BLaER1 treated with 17β-estradiol and CSF1 and Interleukin-3, amounts not matched to agents 10 nM and 100 nM (cell line): ENCODE measurements around the gene PDE11A.

Source experiments
- H3K27ac ChIP-seq, 11 experiments: shearing (Covaris generic); formaldehyde crosslinking; 2 replicates each; pipeline ENCODE4 v1.8.1; 2022
- H3K27me3 ChIP-seq, 11 experiments: shearing (Covaris generic); formaldehyde crosslinking; 2 replicates each; pipeline ENCODE4 v1.8.1; 2022
- H3K36me3 ChIP-seq, 11 experiments: shearing (Covaris generic); formaldehyde crosslinking; 2 replicates each; pipeline ENCODE4 v1.8.1; 2022
- H3K4me1 ChIP-seq, 10 experiments: shearing (Covaris generic); formaldehyde crosslinking; 2 replicates each; pipeline ENCODE4 v1.8.1; 2022
- H3K4me2 ChIP-seq, 11 experiments: shearing (Covaris generic); formaldehyde crosslinking; 2 replicates each; pipeline ENCODE4 v1.8.1; 2022
- H3K4me3 ChIP-seq, 10 experiments: shearing (Covaris generic); formaldehyde crosslinking; 2 replicates each; pipeline ENCODE4 v1.8.1; 2022
- H3K9ac ChIP-seq, 11 experiments: shearing (Covaris generic); formaldehyde crosslinking; 2 replicates each; pipeline ENCODE4 v1.8.1; 2022
- H3K9me3 ChIP-seq, 11 experiments: shearing (Covaris generic); formaldehyde crosslinking; replicated peaks in 1 of 11; 2 replicates each; pipeline ENCODE4 v1.8.1; 2022
- H4K20me1 ChIP-seq, 11 experiments: shearing (Covaris generic); formaldehyde crosslinking; 2 replicates each; pipeline ENCODE4 v1.8.1; 2022
- Cebpa-rat ChIP-seq, 11 experiments: shearing (Covaris generic); IDR thresholded peaks; 2 replicates each; pipeline ENCODE4 v1.8.1; 2022

PDE11A gene

DNA sequence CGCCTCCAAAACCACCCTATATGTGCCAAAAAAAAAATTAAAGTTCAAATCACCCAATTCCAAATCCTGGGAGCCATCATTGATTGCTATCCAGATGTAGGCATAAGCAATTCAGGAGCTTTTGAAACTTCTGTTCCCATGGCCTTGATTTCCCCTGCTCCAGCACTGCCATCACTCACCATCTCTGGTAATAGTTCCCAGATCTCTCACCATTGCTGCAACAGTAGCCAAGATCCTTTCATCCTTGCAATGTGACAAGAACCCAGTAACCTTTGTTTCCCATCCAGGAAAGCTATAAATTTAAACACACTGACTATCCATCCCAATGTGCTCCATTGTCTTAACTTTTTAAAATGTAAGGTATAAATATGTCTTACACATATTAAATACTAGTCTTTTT, 155.4 kb downstream of the PDE11A start:
- Histone ChIP-seq H3K36me3 (no peaks in the 10 kb centered on the region), H3K4me1 (no peaks in the 10 kb centered on the region), H3K9me3 (no peaks in the 10 kb centered on the region), H4K20me1 (no peaks in the 10 kb centered on the region), H3K9ac (no peak overlapping the region), H3K4me2 (no peak overlapping the region), H3K27ac (no peak overlapping the region), H3K4me3 (no peak overlapping the region), H3K27me3 (no peaks in the 10 kb centered on the region)
- TF ChIP-seq Cebpa-rat (IDR thresholded peaks at IDR 0.05) = no peak

DNA sequence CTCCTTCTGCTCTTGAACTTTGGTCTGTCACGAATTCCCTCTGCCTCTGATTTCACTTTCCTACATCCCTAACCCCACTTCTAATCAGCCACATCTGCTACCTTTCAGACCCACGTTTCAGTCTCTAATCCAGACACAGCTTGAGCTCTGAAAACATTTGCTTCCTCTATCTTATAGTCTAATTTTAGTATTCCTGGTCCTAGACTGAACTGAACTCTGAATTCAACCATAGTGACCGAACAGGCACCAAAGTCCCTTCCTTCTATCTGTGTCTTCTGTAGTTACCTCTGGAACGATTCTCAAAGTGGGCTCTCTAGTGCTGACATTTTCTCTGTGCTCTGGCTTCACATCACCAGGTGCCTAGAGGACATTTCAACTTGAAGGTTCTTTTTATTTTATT, 156.2 kb downstream of the PDE11A start:
- Histone ChIP-seq H3K27ac (no peak overlapping the region), H3K9me3 (no peaks in the 10 kb centered on the region), H4K20me1 (no peaks in the 10 kb centered on the region), H3K4me1 (no peaks in the 10 kb centered on the region), H3K9ac (no peak overlapping the region), H3K36me3 (no peaks in the 10 kb centered on the region), H3K27me3 (no peaks in the 10 kb centered on the region), H3K4me2 (no peak overlapping the region), H3K4me3 (no peak overlapping the region)
- no peak for TF ChIP-seq Cebpa-rat (IDR thresholded peaks at IDR 0.05)

DNA sequence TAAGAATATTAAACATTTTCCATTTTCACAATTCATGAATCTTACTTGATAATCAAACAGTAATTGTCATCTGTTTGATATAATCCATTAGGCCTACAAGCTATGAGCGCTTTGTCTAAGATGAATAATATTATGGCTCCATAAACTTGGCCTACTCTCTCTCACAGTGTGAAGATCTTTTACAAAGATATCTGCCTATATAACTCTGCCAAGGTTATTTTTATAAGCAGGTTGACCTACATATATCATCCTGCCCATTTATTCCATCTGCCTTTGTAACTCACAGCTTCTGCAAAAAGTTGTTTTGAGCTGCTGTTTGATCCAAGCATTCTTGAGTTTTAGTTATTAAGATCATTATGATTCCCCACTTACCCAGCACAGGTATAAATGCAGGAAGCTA, 158.3 kb downstream of the PDE11A start:
- Histone ChIP-seq H3K4me3 (no peak overlapping the region), H3K27me3 (no peaks in the 10 kb centered on the region), H3K9ac (no peak overlapping the region), H3K4me1 (peaks cover 0 to under 1% (median 0%) of the 10 kb centered on the region in 10 experiments; a peak in 1 of 20 replicates), H4K20me1 (no peaks in the 10 kb centered on the region), H3K4me2 (no peak overlapping the region), H3K27ac (no peak overlapping the region), H3K9me3 (no peaks in the 10 kb centered on the region), H3K36me3 (no peaks in the 10 kb centered on the region)
- no peak for TF ChIP-seq Cebpa-rat (IDR thresholded peaks at IDR 0.05)

DNA sequence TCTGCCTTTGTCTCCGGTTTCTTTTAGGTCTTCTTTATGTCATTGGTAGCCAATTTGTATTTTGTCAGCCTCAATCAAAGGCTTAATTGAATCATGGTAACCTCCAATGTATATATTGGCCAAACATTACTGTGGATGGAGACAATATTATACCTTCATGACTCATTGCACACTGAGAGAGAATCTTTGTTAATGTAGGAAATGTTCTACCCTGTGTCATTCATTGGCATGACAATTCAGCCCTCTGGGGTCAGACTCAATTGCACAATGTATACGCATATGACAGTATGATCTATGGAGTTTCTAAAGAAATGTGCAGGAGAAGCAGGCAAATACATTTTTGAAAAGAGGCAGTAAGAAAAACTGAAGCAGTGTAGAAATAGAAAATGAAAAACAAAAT, 162.6 kb downstream of the PDE11A start:
- no peak overlapping the region for H3K4me2 ChIP-seq
- H3K4me3 ChIP-seq = no peak overlapping the region
- H3K27me3 ChIP-seq = no peaks in the 10 kb centered on the region
- no peaks in the 10 kb centered on the region for H4K20me1 ChIP-seq
- no peaks in the 10 kb centered on the region for H3K36me3 ChIP-seq
- no peak overlapping the region for H3K9ac ChIP-seq
- peaks cover 8 to 24% (median 16%) of the 10 kb centered on the region in 10 experiments for H3K4me1 ChIP-seq
- H3K27ac ChIP-seq = no peak overlapping the region
- H3K9me3 ChIP-seq = no peaks in the 10 kb centered on the region
- no peak for TF ChIP-seq Cebpa-rat (IDR thresholded peaks at IDR 0.05)

DNA sequence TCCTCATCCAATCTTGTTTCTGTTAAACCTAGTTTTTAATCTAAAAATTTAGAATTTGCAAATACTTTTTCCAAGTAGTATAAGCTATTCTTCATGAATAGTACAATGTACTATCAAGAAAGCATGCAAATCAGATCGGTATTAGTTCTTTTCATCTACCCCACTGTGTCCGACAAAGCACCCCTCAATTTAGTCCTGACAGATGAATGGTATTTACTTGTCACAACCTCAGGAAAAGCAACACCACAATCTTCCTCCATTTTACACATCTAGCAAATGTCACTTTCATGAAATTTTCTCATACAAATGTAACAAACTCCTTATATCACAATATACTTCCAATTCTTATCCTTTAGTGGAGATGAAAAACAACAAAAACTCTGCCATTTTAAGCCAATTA, 163.8 kb downstream of the PDE11A start:
- Histone ChIP-seq H3K36me3 (no peaks in the 10 kb centered on the region), H3K27ac (0 out of 22 replicates have a peak overlapping the region, but pooled peaks of 1 of the 11 experiments have one; percentile 14), H3K9me3 (no peaks in the 10 kb centered on the region), H3K9ac (no peak overlapping the region), H4K20me1 (no peaks in the 10 kb centered on the region), H3K27me3 (no peaks in the 10 kb centered on the region), H3K4me2 (peak overlapping the region in 9 of 11 experiments; percentile 19 to 88 (median 69); a peak in 16 of 22 replicates), H3K4me1 (peaks cover 8 to 24% (median 16%) of the 10 kb centered on the region in 10 experiments), H3K4me3 (no peak overlapping the region)
- TF ChIP-seq Cebpa-rat (IDR thresholded peaks at IDR 0.05) = no peak

DNA sequence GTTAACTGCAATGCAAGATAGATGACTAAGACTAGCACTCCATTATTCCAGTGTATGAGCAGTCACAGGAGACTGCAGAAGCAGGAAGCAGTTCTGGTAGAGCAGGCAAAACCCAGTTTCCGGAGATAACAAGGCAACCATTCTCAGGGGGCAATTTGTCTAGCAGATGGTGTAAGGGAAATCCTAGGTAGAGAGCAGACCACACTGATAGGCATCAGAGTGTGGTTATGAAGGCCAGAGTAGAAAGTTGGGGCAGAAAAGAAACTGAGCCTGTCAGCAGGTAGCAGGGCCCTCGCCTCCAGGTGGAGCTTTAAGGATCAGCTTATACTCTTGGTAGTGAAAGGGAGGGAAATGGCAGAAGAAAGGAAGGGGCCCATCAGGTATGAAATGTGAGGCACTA, 164.4 kb downstream of the PDE11A start:
- H3K36me3 ChIP-seq = no peaks in the 10 kb centered on the region
- H3K9me3 ChIP-seq = no peaks in the 10 kb centered on the region
- no peak overlapping the region for H3K4me3 ChIP-seq
- no peak overlapping the region for H3K9ac ChIP-seq
- 0 out of 22 replicates have a peak overlapping the region, but pooled peaks of 2 of the 11 experiments have one; percentile 14 to 15 for H3K27ac ChIP-seq
- H3K4me1 ChIP-seq = peaks cover 8 to 24% (median 16%) of the 10 kb centered on the region in 10 experiments
- H3K27me3 ChIP-seq = no peaks in the 10 kb centered on the region
- TF ChIP-seq Cebpa-rat (IDR thresholded peaks at IDR 0.05) = no peak
- H4K20me1 ChIP-seq = no peaks in the 10 kb centered on the region
- H3K4me2 ChIP-seq = peak overlapping the region; percentile 3 to 88 (median 68); a peak in 19 of 22 replicates

DNA sequence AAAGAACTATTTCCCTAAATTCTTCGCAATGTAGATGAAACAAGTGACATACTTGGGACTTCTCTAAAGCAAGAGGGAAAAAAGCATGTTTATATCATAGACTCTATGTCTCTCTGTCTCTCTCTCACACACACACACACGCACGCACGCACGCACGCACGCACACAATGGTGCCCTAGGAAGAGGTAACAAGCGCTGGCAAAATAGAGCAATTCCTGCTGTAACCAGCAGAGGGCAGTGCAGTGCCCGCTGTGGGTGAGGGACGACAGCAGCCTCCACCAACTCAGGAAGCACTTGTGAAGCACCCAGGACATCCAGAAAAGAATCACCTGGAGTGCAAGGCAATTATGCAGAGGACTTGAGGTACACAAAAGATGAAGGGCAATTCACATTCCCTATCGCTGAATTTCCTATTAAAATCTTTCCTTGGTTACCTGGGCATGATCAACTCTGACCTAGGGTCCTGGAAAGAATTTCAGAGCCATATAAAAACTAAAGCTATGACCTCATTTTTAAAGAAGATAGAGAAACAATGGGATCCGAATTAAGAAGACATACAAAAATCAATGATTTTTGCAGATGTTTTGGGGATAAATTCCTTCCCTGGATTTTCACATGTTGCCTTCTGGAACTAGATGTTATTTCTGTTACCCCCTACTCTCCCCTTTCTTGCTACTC, 166.4 kb downstream of the PDE11A start:
- Histone ChIP-seq H3K4me3 (no peak overlapping the region), H3K36me3 (no peaks in the 10 kb centered on the region), H3K9ac (no peak overlapping the region), H3K27me3 (no peaks in the 10 kb centered on the region), H3K4me1 (peaks cover 8 to 24% (median 16%) of the 10 kb centered on the region in 10 experiments), H3K27ac (no peak overlapping the region), H4K20me1 (no peaks in the 10 kb centered on the region), H3K9me3 (no peaks in the 10 kb centered on the region), H3K4me2 (no peak overlapping the region)
- no peak for TF ChIP-seq Cebpa-rat (IDR thresholded peaks at IDR 0.05)

DNA sequence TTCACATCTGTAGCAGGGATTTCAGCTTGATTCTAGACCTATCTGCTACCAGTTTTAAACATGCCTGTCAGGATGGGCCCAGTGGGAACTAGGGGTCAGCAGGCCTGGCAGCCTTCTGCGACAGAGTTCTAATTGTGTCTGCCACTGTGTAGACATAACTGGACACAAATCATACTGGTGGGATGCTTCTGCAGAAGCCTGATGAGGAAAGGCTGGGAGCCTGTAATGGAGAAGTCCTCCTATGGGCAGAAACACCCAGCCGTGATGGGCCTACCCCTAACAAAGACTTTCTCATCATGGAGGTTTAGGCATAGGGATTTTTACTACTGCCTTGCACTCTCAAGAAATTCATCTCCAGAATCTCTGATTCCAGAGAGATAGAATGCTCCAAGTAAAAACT, 166.9 kb downstream of the PDE11A start:
- Histone ChIP-seq H3K27ac (no peak overlapping the region), H3K9ac (no peak overlapping the region), H3K9me3 (no peaks in the 10 kb centered on the region), H3K4me1 (peaks cover 8 to 24% (median 16%) of the 10 kb centered on the region in 10 experiments), H3K4me2 (no peak overlapping the region), H3K36me3 (no peaks in the 10 kb centered on the region), H3K27me3 (no peaks in the 10 kb centered on the region), H3K4me3 (no peak overlapping the region), H4K20me1 (no peaks in the 10 kb centered on the region)
- TF ChIP-seq Cebpa-rat (IDR thresholded peaks at IDR 0.05) = no peak

DNA sequence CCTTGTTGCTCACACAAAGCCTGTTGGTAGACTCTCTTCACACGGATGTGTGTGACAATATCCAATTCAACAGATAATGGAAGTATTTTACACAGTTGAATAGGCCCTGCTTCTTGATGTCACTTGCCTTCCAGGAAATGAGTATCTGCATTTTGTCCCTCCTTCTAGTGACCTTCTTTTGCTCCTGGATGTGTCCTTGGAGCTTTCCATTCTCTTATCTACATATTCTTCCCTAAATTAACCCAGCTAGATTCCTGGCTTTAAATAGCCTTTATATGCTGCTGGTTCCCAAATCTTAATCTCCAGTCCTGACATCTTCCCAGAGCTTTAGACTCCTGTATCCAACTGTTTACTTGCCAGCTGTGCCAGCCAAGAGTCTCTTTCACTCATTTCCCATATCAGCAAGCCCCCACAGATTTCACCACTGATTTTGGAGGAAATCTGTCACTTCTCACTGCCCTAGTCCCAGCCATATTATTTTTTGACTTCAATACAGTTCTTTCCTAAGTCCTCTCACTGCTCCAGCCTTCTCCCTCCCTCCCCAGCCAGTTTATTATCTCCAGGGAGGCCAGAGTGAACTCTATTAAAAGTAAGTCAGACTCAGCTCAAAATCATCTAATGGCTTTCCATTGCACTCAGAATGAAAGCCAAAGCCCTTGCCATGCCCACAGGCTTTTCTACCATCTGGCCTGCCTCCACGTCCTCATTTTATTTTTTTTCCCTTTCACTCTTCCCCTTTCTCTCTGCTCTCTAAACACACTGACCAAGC, 170.0 kb downstream of the PDE11A start:
- H3K4me2 ChIP-seq = no peak overlapping the region
- H3K36me3 ChIP-seq = no peaks in the 10 kb centered on the region
- H3K9ac ChIP-seq = no peak overlapping the region
- H4K20me1 ChIP-seq = no peaks in the 10 kb centered on the region
- H3K4me3 ChIP-seq = no peak overlapping the region
- no peak for TF ChIP-seq Cebpa-rat (IDR thresholded peaks at IDR 0.05)
- no peaks in the 10 kb centered on the region for H3K27me3 ChIP-seq
- H3K4me1 ChIP-seq = peaks cover 1 to 8% (median 3%) of the 10 kb centered on the region in 10 experiments
- no peaks in the 10 kb centered on the region for H3K9me3 ChIP-seq
- no peak overlapping the region for H3K27ac ChIP-seq
